IPS-18c (cell line): ENCODE results near the gene ADPRM.
"Not testable (repeated sequence)": the region's sequence is repeated elsewhere in the genome, so short reads cannot be mapped to it uniquely, and the experiment has no call there.

Source experiments
- H3K4me3 ChIP-seq: 2 replicates; pipeline ENCODE4 v1.7.0; 2013; ENCODE audit warnings: low read depth, mild to moderate bottlenecking, low read length, moderate library complexity; ENCODE audit not compliant: insufficient read depth
- H3K9me3 ChIP-seq: one replicate; pipeline ENCODE4 v1.6.1; 2013; ENCODE audit warnings: mild to moderate bottlenecking, low read length, moderate library complexity; ENCODE audit not compliant: control insufficient read depth, insufficient read depth

ADPRM gene

GRCh38 chr17:10731408-10731879, 34.0 kb downstream of the ADPRM start:
- no peaks in the 10 kb centered on the region for H3K9me3 ChIP-seq
- no peak overlapping the region; the same call in 1 of the 2 replicates for H3K4me3 ChIP-seq

GRCh38 chr17:10732121-10732520, 34.7 kb downstream of the ADPRM start:
- not testable (repeated sequence) for H3K4me3 ChIP-seq, H3K9me3 ChIP-seq

- Histone ChIP-seq H3K9me3 (no peaks in the 10 kb centered on the region), H3K4me3 (no peak overlapping the region)
These were observed 36.3 kb downstream of the ADPRM start for GRCh38 chr17:10733666-10734065.

- Histone ChIP-seq H3K9me3 (no peaks in the 10 kb centered on the region), H3K4me3 (no peak overlapping the region)
These were observed 37.9 kb downstream of the ADPRM start for GRCh38 chr17:10735251-10735650.

DNA sequence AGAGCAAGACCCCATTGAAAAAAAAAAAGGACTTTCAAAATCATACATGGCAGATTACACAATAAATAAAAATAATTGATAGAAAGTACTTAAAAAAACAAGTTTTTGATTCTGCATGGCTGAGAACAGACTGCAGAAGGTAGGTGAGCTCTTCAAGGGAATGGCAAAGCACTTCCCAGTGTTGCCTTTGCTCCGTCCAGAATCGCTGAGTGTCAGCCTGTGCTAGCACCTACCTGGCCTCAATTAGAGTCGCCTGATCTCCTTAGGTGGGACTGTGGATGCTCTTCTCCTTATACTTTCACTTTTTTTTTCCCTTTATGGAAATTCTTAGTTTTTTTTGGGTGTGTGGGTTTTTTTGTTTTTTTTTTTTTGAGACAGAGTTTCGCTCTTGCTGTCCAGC, 38.4 kb downstream of the ADPRM start:
- no peak overlapping the region for H3K4me3 ChIP-seq
- no peaks in the 10 kb centered on the region for H3K9me3 ChIP-seq

- Histone ChIP-seq H3K4me3 (no peak overlapping the region), H3K9me3 (no peaks in the 10 kb centered on the region)
These were observed 39.8 kb downstream of the ADPRM start for GRCh38 chr17:10737168-10737622.

DNA sequence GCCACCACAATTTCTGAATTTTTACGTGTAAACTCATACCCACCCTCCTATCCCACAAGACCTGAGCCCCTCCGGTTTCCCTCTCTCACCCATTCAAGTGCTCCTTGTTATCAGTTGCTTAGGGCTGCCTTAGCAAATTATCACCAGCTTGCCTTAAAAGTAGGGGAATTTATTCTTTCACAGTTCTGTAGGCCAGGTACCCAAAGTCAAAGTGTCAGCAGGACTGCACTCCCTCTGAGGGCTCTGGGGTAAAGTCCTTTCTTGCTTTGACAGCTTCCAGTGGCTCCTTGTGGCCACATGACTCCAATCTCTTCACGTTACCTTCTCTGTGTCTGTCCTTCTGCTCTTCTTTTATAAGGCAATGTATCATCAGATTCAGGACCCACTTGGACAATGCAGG, 40.3 kb downstream of the ADPRM start:
- Histone ChIP-seq H3K4me3 (no peak overlapping the region), H3K9me3 (no peaks in the 10 kb centered on the region)

GRCh38 chr17:10738521-10739258, 41.3 kb downstream of the ADPRM start:
- no peak overlapping the region for H3K4me3 ChIP-seq
- no peaks in the 10 kb centered on the region for H3K9me3 ChIP-seq

GRCh38 chr17:10739386-10739785, 42.0 kb downstream of the ADPRM start:
- H3K9me3 ChIP-seq, result no peaks in the 10 kb centered on the region
- no peak overlapping the region for H3K4me3 ChIP-seq

DNA sequence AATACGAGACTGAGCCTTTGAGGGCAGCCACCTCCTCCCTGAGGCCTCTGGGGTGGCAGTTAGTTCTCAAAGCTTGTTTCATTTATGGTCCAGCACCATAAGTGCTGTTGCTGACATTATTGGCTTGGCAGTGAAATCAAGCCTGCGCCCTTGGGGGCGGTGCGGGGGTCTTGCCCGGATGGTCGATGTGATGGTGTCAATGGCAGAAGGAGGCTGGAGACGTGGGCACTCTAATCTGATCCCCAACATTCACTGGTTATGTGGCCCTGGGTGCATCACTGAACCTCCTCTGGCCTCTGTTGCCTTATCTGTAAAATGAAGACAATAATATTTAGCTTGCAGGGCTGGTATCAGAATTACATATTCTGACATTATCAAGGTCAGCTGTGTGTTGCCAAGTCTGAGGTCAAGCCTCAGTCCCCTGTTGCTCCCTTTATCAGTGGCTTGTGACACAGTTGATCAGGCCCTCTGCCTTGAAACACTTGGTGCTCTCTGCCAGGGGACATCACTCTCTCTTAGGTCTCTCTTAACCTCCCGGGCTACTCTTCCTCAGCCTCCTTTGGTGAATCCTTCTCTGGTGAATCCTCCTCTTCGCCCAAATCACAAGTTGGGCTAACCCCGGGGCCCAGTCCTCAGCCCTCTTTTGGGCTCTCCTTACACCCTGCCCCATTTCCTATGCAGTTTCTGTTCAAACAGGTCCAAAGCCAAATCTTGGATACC, 44.2 kb downstream of the ADPRM start:
- Histone ChIP-seq H3K4me3 (no peak overlapping the region), H3K9me3 (no peaks in the 10 kb centered on the region)

DNA sequence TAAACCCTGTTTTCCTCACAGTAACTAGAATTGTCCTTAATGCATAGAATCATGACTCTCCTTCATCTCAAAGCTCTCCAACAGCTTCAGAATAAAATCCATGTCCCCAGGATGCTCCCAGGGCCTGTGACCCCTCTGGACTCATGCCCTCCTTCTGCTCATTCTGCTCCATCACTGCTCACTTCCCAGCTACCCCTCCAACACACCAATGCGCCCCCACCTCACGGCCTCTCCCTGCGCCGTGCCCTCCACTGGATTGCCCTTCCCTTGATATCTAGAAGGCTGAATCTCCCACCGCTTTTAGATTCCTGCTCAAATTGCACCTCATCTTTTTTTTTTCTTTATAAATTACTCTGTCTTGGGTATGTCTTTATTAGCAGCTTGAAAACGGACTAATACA, 45.0 kb downstream of the ADPRM start:
- Histone ChIP-seq H3K9me3 (no peaks in the 10 kb centered on the region), H3K4me3 (no peak overlapping the region)

DNA sequence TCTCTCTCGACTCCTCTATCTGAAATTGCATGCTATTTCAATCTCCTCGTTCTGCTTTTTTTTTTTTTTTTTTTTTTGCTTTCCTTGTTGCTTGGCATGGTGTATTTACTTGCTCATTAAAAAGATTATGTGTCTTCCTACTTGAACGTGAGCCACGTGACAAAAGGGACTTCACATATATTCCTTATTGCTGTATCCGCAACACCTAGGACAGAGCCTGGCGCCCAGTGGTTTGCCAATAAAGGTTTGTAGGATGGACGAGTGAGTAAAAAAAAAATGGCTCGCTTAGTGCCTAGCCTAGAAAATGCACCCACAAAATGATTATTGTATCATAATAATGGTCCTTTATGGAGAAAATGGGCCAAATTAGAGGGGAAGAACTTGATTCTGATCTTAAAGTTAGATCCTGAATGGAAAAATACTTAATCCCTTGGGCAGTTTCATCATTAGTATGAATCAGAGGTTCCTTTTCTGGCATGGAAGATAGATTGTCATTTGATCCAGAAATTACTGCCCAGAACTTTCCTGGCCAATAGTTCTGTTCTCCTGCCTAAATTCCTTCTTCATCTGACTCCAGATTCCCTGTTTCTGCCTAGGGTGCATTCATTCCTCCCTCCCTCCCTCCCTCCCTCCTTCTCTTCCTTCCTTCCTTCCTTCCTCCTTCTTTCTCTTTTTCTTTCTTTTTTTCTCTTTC, 46.1 kb downstream of the ADPRM start:
- no peaks in the 10 kb centered on the region for H3K9me3 ChIP-seq
- no peak overlapping the region for H3K4me3 ChIP-seq

- H3K9me3 ChIP-seq, result no peaks in the 10 kb centered on the region
- H3K4me3 ChIP-seq, result no peak overlapping the region
These were observed 47.2 kb downstream of the ADPRM start for GRCh38 chr17:10744501-10745000.

- H3K9me3 ChIP-seq, result no peaks in the 10 kb centered on the region
- no peak overlapping the region for H3K4me3 ChIP-seq
These were observed 47.8 kb downstream of the ADPRM start for GRCh38 chr17:10745231-10745630.

- Histone ChIP-seq H3K9me3 (no peaks in the 10 kb centered on the region), H3K4me3 (no peak overlapping the region)
These were observed 51.3 kb downstream of the ADPRM start for GRCh38 chr17:10748531-10749181.

DNA sequence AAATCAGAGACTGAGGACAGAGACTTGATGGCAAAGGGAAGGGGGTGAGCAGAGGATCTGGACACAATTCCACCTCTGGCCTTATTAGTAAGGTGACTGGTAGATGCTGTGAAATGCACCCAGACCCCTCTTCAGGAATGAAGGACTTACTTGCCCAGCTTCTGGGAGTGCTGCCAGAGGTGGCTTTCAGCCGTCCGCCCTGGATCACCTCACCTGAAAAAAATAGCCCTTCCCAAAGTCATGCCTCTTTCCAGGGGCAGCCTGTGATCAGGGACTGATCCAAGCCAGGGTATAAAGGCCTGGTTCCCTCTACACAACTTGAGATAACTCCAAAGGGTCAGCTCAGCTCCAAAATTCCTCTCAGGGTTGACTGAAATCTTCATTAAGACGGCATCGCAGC, 52.8 kb downstream of the ADPRM start:
- Histone ChIP-seq H3K9me3 (no peaks in the 10 kb centered on the region), H3K4me3 (no peak overlapping the region)

DNA sequence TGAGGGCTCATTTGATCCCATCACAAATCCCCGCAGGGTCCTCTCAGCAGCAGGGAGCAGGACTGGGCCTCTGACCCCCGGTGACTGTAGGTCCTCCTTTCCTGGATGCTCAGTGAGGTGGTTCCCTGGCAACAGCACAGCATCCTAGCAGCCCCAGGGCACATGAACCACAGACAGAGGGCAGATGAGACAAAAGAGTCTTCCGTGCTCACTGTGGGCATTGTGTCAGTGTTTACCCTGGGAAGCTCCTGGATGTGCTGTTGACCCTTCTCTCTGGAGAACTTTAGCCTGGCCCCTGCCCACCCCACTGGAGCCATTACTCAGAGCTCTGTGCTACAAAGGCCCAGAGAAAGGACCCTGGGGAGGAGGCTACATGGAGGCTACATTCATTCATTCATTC, 54.2 kb downstream of the ADPRM start:
- Histone ChIP-seq H3K9me3 (no peaks in the 10 kb centered on the region), H3K4me3 (no peak overlapping the region)
